Measurements from ENCODE around the gene NLRC5. TPM values are rescaled to one million over a fixed set of nuclear protein-coding genes. Genes with fewer than 3 reads are reported as not detected.
A peak's percentile ranks its signal among the peaks of the same experiment; 100 is the strongest.

The NLRC5 gene
- total and polyA plus RNA-seq, 9 of the 15 experiments (the other 6 are each of a cell fraction or from before 2014, with no cell fraction given), result 0.59 to 0.71 TPM; not detected in 7

DNA sequence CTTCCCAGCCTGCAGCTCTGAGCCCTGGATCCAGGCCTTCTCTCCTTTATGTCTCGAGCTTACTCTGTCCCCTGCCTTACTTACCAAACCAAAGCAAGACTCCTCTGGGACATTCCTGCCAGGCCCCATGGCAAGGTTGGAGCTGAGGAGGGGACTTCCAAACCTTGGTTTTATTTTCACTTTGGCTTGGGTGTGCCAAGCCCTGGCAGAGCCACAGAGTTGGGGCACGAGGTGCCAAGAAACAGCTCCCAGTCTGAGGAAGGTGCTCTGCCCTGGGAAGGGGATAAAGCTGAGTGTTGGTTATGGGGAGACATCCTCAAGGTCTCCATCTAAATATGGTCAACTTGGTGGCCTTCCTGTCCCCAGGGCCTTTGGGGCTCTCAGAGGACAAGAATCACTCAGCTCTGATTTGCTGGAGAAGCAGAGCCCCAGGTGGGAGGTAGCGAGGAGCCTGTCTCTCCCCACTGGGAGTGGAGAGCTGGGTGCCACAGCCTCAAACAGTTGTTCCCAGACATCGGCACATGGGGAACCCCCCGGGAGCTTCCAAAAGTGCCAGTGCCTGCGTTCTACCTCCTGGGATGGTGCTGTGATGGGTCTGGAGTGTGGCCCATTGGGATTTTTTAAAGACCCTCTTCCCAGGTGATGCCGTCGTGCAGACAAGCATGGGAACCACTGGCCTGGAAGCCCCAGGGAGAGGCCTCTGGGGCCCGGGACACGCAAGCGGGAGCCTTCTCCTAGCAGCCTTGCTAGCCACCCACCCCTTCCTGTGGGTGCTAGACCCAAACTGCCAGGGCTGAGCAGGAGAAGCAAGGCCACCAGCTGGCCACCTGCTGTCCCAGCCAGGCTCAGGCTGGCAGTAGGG is 10.3 kb downstream of the NLRC5 start:
- TF ChIP-seq, protein P1, sequence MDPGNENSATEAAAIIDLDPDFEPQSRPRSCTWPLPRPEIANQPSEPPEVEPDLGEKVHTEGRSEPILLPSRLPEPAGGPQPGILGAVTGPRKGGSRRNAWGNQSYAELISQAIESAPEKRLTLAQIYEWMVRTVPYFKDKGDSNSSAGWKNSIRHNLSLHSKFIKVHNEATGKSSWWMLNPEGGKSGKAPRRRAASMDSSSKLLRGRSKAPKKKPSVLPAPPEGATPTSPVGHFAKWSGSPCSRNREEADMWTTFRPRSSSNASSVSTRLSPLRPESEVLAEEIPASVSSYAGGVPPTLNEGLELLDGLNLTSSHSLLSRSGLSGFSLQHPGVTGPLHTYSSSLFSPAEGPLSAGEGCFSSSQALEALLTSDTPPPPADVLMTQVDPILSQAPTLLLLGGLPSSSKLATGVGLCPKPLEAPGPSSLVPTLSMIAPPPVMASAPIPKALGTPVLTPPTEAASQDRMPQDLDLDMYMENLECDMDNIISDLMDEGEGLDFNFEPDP (CRISPR knock-in tag; IDR thresholded peaks at IDR 0.05), result no peak
- TF ChIP-seq ZNF695 (CRISPR knock-in tag; IDR thresholded peaks at IDR 0.05) (no peak), LARP7 (IDR thresholded peaks at IDR 0.05) (no peak), MED1 (CRISPR knock-in tag; IDR thresholded peaks at IDR 0.05; ENCODE audit: borderline replicate concordance) (no peak), FOXJ2 (tag; IDR thresholded peaks at IDR 0.05) (no peak), ZZZ3 (IDR thresholded peaks at IDR 0.05) (no peak), ETS2 (tag; IDR thresholded peaks at IDR 0.05; ENCODE audit: borderline replicate concordance, poor library complexity, severe bottlenecking) (no peak)
- TF ChIP-seq, protein P2, sequence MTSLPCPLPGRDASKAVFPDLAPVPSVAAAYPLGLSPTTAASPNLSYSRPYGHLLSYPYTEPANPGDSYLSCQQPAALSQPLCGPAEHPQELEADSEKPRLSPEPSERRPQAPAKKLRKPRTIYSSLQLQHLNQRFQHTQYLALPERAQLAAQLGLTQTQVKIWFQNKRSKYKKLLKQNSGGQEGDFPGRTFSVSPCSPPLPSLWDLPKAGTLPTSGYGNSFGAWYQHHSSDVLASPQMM (CRISPR knock-in tag; IDR thresholded peaks at IDR 0.05), result no peak
- TF ChIP-seq, protein P3, sequence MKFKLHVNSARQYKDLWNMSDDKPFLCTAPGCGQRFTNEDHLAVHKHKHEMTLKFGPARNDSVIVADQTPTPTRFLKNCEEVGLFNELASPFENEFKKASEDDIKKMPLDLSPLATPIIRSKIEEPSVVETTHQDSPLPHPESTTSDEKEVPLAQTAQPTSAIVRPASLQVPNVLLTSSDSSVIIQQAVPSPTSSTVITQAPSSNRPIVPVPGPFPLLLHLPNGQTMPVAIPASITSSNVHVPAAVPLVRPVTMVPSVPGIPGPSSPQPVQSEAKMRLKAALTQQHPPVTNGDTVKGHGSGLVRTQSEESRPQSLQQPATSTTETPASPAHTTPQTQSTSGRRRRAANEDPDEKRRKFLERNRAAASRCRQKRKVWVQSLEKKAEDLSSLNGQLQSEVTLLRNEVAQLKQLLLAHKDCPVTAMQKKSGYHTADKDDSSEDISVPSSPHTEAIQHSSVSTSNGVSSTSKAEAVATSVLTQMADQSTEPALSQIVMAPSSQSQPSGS (CRISPR knock-in tag; IDR thresholded peaks at IDR 0.05), result no peak
- TF ChIP-seq, protein P4, sequence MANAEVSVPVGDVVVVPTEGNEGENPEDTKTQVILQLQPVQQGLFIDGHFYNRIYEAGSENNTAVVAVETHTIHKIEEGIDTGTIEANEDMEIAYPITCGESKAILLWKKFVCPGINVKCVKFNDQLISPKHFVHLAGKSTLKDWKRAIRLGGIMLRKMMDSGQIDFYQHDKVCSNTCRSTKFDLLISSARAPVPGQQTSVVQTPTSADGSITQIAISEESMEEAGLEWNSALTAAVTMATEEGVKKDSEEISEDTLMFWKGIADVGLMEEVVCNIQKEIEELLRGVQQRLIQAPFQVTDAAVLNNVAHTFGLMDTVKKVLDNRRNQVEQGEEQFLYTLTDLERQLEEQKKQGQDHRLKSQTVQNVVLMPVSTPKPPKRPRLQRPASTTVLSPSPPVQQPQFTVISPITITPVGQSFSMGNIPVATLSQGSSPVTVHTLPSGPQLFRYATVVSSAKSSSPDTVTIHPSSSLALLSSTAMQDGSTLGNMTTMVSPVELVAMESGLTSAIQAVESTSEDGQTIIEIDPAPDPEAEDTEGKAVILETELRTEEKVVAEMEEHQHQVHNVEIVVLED (CRISPR knock-in tag; IDR thresholded peaks at IDR 0.05), result no peak
- BruUV-seq (replicated peaks), result no TSS peak
- in situ Hi-C loops (cut with MboI), result no loop called here
- no peak for DNase-seq (ENCODE audit: extremely low read depth in 1 of 4, low spot score in 3 of 4)
- no peaks in the 10 kb centered on the region for H3K79me2 ChIP-seq (ENCODE audit: control insufficient read depth, insufficient read depth, low read length)
- H4K20me1 ChIP-seq (replicated peaks; ENCODE audit: control insufficient read depth, insufficient read depth, low read length), result 0 out of 2 replicates have a peak, but pooled peaks cover 4% of the 10 kb centered on the region
- no peak overlapping the region for H2AFZ ChIP-seq (ENCODE audit: low read depth, low read length)
- H3K9me3 ChIP-seq (replicated peaks; ENCODE audit: control insufficient read depth, insufficient read depth, low read depth, low read length), result no peaks in the 10 kb centered on the region
- 5% methylated on average over 11 of the region's 11 CpGs for WGBS (ENCODE audit: insufficient coverage, low coverage, missing lambda C conversion rate)
- H3K27ac ChIP-seq (ENCODE audit: extremely low read depth, low read depth, low read length), result no peak overlapping the region
- FAIRE-seq, result no peak
- peaks cover 0 to 3% of the 10 kb centered on the region in 2 experiments; a peak in 2 of 5 replicates for H3K4me1 ChIP-seq (replicated peaks in 1 of 2; ENCODE audit: control insufficient read depth in 2 of 2, insufficient read depth in 2 of 2, low read length in 2 of 2)
- CTCF ChIA-PET (ENCODE audit: low intra/inter-chr PET ratio), result no interaction called here
- H3K36me3 ChIP-seq (ENCODE audit: control insufficient read depth, insufficient read depth, low read length), result no peaks in the 10 kb centered on the region
- ATAC-seq, result peak; percentile 29; the same call in 2 of the 3 replicates
- H3K4me3 ChIP-seq, result no peak overlapping the region
- intact Hi-C loops (cut with micrococcal nuclease), result no loop called here
- peaks cover 14 to 41% of the 10 kb centered on the region in 2 experiments; a peak in 4 of 5 replicates for H3K27me3 ChIP-seq (ENCODE audit: control insufficient read depth in 2 of 2, insufficient read depth in 2 of 2, low read length in 2 of 2)
- H3K9ac ChIP-seq (ENCODE audit: insufficient read depth in 1 of 2, low read depth in 2 of 2, low read length in 2 of 2), result no peak overlapping the region; a peak in 1 of 4 replicates
- H3K4me2 ChIP-seq (ENCODE audit: insufficient read depth, low read length), result no peak overlapping the region
- H3K9me1 ChIP-seq (ENCODE audit: control insufficient read depth, insufficient read depth, low read length), result no peaks in the 10 kb centered on the region
- POLR2A ChIA-PET, result interaction anchor here (0.8 kb wide), 1 partner anchor 11 kb away, joined by 3 read pairs; no protein-coding TSS in a partner anchor
